Astrocyte of the spinal cord (primary cell): ENCODE results near the gene PTMA.

ENCODE experiments used
- DNase-seq: peaks from one replicate; pipeline ENCODE4 v3.0.0; 2011; ENCODE audit warnings: low read depth, low spot score
- H3K4me3 ChIP-seq: 2 replicates; pipeline ENCODE4 v1.5.1; 2011; ENCODE audit warnings: low read depth, mild to moderate bottlenecking, low read length, moderate library complexity
- CTCF ChIP-seq: IDR thresholded peaks from 2 replicates; pipeline ENCODE4 v1.5.1; 2012; ENCODE audit warnings: low read depth, mild to moderate bottlenecking, low read length, inconsistent platforms
- in situ Hi-C: cut with HindIII; loops from 2 replicates; pipeline ENCODE4 v1.10.0; 2017; ENCODE audit warnings: low sequenced_read_pairs

The PTMA gene

GRCh38 chr2:231684314-231685223 lies 23.8 kb upstream of the PTMA start:
- DNase-seq: no peak
- no peak overlapping the region for H3K4me3 ChIP-seq
- no peak for TF ChIP-seq CTCF
- in situ Hi-C loops: no loop called here

DNA sequence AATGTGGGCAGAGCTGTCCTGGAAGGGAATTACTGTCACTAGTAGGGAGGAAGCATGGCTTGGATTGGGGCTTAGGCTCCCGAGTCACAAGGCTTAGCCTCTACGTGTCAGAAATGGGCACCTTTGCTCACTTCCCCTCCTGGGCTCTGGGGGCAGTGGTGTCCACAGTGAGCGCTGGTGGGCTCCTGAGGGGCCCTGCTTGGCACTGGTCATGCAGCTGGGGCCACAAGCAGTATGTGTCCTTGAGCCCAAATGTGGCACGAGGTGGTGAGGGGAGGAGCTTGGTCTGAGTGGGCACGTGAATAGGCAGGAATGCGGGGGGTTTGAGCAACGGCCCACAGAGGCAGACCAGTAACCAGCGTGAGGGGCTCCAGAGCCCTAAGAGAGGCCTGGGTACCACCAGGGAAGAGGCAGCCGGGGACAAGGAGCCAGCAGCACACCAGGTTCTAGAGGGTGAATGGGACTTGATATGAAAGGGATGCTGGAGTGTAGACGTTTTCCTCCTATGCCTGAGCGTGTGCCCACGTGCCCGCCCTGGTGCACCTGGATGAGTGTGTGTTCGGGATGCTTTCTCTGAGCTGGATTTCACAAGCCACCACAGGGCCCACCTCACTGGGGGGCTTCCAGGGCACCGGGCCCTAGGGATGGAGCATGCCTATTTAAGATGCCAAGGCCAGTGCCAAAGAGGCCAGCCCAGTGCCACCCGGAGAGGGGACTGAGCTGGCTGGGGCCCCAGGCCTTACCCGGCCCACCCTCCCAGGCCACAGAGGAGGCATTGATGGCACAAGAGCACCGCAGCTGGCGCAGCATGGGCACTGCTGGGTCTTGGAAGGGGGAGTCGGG lies 22.8 kb upstream of the PTMA start:
- in situ Hi-C loops: no loop called here
- DNase-seq: no peak
- no peak for TF ChIP-seq CTCF
- no peak overlapping the region for H3K4me3 ChIP-seq

DNA sequence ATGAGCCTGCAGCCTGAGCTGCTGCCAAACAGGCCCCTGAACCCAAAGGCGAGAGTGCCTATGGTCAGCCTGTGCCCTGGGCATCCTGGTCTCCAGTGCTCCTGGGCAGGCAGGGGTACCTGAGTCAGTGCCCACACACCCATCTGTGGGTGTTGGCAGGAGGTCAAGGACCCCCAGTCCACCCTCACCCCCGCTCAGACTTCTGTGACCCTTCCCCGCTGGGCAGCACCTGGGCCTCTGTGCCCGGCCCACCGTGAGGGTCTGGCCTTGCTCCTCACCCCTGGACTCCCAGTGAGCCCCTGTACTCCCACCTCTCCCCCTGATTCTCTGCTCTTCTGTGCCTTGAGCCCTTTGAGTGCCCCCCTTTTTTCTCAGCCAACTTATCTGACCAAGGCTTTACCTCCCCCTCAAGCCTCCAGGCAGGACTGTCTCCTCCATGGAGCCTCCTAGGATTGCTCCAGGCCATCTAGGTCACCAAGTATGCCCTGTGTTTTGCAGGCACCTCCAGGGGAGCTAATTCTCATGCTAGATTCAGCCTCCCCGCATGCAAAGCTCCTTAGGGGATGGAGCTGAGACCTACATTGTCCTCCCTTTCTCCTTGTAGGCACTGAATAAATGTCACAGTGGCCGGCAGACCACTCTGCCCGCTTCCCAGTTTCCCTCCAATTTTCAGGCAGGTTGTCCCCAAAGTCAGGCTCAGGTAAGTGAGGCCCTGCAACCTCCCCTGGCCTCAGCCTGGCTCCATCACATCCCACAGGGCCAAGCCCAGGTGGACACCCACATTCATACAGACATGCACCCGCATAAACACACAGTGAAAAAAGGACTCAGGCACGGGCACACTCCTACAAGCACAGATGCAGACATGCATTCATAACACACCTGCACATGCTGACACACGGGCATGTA lies 21.9 kb upstream of the PTMA start:
- TF ChIP-seq CTCF: no peak
- in situ Hi-C loops: no loop called here
- no peak overlapping the region for H3K4me3 ChIP-seq
- DNase-seq: no peak

GRCh38 chr2:231687133-231687852 lies 21.0 kb upstream of the PTMA start:
- in situ Hi-C loops: no loop called here
- DNase-seq: peak; percentile 17
- no peak overlapping the region for H3K4me3 ChIP-seq
- TF ChIP-seq CTCF: peak; percentile 68

DNA sequence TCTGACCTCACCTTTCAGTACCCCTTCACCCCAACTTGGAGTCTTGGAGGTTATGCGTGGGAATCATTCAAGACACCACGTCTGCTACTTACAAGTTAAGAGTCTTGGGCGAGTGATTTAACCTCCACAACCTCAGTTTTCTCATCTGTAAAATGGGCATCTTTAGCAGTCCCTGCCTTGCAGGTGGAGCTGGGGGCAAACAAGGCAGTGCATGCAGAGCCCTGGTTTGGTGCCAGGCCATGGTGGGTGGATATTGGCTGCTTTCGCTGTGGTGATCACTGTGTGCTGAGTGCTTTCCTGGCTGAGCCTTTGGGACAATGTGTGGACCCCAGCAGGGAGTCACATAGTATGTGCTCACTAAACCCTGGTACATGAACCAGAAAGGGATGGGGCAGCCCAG lies 20.4 kb upstream of the PTMA start:
- no peak overlapping the region for H3K4me3 ChIP-seq
- TF ChIP-seq CTCF: no peak
- no peak for DNase-seq
- in situ Hi-C loops: no loop called here
